H1 (cell line): ENCODE measurements around the gene APBA3. TPM values are rescaled to one million over a fixed set of nuclear protein-coding genes. Genes with fewer than 3 reads are reported as not detected.

ENCODE experiments used
- CHD2 ChIP-seq: IDR thresholded peaks from 2 replicates; pipeline ENCODE4 v1.6.1; 2012; ENCODE audit warnings: low read length, improper control_type of control experiment
- E2F6 ChIP-seq: IDR thresholded peaks from 2 replicates; pipeline ENCODE4 v1.6.1; 2012; ENCODE audit warnings: inconsistent platforms
- polyA plus RNA-seq, 7 experiments: library from polyadenylated mRNA; depleted of rRNA in 3 of 7; stranded (reverse) in 5 of 7; unstranded in 2 of 7; fragments of >200 nt in 5 of 7; fragments of 200-250 nt in 2 of 7; gene quantifications; 1 replicate in 5 of 7; 2 replicates in 1 of 7; 4 replicates in 1 of 7; pipeline versions ENCODE4 v1.2.1 to v1.2.3, GENCODE V29; 2011 to 2013; ENCODE audit warnings: missing spikeins in 2 of 7, mixed read lengths in 2 of 7
- total RNA-seq: library from RNA; stranded (reverse); fragmentation: NEBNext Ultra II Directional; extraction: Animal tissue kit (Norgen Biotek cat#: 25700); gene quantifications from 2 replicates; pipeline ENCODE4 v1.2.1, GENCODE V29; 2021

The APBA3 gene
- total and polyA plus RNA-seq, 2 of the 8 experiments (the other 6 are each of a cell fraction or from before 2014, with no cell fraction given): 21.4 to 36.9 TPM

- no peak for TF ChIP-seq E2F6
- no peak for TF ChIP-seq CHD2
Observed at GRCh38 chr19:3765121-3765520, 3.6 kb upstream of the APBA3 start (continued).
